ENCODE measurements around the gene KCNK5.

Gene KCNK5

GRCh38 chr6:39170860-39171259 is 58.4 kb downstream of the KCNK5 start:
- DNase-seq: no peak

- DNase-seq: no peak
Measured at GRCh38 chr6:39170389-39170788, 58.9 kb downstream of the KCNK5 start.

- DNase-seq: no peak
Measured at GRCh38 chr6:39169448-39170344, 59.6 kb downstream of the KCNK5 start.

- DNase-seq: no peak
Measured at GRCh38 chr6:39167866-39168625, 61.2 kb downstream of the KCNK5 start.

- no peak for DNase-seq
Measured at GRCh38 chr6:39167321-39167720, 62.0 kb downstream of the KCNK5 start.

GRCh38 chr6:39166912-39167290 is 62.4 kb downstream of the KCNK5 start:
- no peak for DNase-seq

GRCh38 chr6:39166189-39166911 is 62.9 kb downstream of the KCNK5 start:
- peak; percentile 74 for DNase-seq

GRCh38 chr6:39157511-39157910 is 71.8 kb downstream of the KCNK5 start:
- no peak for DNase-seq

- DNase-seq: no peak
Measured at GRCh38 chr6:39156801-39157200, 72.5 kb downstream of the KCNK5 start.

GRCh38 chr6:39154705-39155104 is 74.6 kb downstream of the KCNK5 start:
- DNase-seq: no peak

- no peak for DNase-seq
Measured at GRCh38 chr6:39153766-39154397, 75.4 kb downstream of the KCNK5 start.

- no peak for DNase-seq
Measured at GRCh38 chr6:39152262-39152661, 77.0 kb downstream of the KCNK5 start.

GRCh38 chr6:39151211-39151610 is 78.1 kb downstream of the KCNK5 start:
- DNase-seq: no peak

- no peak for DNase-seq
Measured at GRCh38 chr6:39144481-39145173, 84.6 kb downstream of the KCNK5 start.

- DNase-seq: no peak
Measured at GRCh38 chr6:39143238-39143930, 85.9 kb downstream of the KCNK5 start.

GRCh38 chr6:39140556-39141167 is 88.6 kb downstream of the KCNK5 start:
- no peak for DNase-seq

Data from CD4-positive, alpha-beta T cell treated with Interleukin-21 for 1 hour (primary cell).